Activated gamma-delta T cell treated with Interleukin-2 at 50 U/mL for 16 hours (primary cell): Measurements from ENCODE around the gene NOL8.
A peak's percentile ranks its signal among the peaks of the same experiment; 100 is the strongest.

Experiments
- DNase-seq: peaks from one replicate; pipeline ENCODE4 v3.0.0-alpha.2; 2020

The NOL8 gene

DNA sequence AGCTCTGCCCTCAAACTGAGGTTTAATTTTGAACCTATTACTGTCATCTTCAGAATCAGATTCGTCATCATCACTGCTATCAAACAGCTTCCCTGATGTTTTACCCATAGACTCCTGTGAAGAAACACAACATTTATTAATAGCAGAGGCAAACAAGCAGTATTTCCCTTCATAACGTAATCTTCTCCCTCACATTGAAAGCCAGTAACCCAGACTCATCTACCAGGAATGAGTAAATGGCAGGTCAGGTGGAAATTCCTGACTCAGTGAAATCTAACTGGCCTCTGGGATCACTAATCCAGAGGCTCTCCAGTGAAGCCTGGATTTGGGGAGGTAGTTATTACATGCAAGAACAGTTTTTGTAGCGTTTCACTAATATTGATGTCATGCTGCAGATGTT, 14.6 kb downstream of the NOL8 start:
- DNase-seq: no peak

DNA sequence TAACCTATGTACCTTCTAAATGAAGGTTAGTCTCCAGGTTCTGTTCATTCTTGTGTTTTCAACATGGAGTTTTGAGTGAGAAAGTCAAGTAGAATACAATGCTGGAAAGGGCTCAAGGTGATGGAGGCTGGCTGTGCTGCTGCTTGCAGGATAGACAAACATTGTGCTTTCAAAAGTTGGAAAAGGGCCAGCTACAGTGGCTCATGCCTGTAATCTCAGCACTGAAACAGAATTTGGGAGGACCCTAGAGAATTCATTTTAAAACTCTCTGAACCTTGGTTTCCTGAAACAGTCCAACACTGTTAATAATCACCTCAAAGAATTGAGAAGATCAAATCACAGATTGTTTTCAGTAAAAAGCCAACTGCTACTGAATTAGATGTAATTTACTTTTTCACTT, 16.3 kb downstream of the NOL8 start:
- DNase-seq: no peak

GRCh38 chr9:92300936-92301335, 24.2 kb downstream of the NOL8 start:
- DNase-seq: no peak

- DNase-seq: no peak
Measured at GRCh38 chr9:92299116-92299515, 26.0 kb downstream of the NOL8 start.

- no peak for DNase-seq
Measured at GRCh38 chr9:92298036-92298435, 27.1 kb downstream of the NOL8 start.

DNA sequence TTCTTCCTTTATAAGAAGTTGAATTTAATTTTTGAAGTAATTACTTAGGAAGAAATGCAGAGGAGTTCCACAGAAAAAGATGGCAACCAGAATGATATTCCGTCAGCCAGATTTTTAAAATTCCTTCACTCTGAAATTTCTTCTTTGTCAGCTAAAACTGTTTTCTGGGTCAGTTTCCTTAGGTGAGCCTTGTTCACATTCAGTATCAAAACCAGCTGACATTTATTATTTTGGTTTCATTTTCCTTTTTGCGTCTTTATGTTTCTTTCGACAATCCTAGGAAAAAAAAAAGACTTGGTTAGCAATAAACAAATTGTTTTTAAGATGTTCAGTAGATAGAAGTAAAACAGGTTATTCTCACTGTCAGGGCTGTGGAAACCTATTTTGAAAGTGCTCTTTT, 27.5 kb downstream of the NOL8 start:
- no peak for DNase-seq

- DNase-seq: no peak
Measured at GRCh38 chr9:92295827-92296258, 29.3 kb downstream of the NOL8 start.

GRCh38 chr9:92295240-92295790, 29.8 kb downstream of the NOL8 start:
- DNase-seq: no peak

DNA sequence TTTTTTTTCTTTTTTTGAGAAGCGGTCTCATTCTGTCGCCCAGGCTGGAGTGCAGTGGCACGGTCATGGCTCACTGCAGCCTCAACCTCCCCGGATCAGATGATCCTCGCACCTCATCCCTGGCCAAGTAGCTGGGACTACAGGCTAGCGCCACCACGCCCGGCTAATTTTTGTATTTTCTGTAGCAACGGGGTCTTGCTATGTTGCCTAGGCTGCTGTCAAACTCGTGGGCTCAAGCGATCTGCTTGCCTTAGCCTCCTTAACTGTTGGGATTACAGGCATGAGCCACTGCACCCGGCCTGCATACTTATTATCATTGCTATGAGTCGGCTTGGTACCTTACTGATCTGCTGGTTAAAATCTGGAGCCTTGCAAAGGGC, 30.9 kb downstream of the NOL8 start:
- no peak for DNase-seq

GRCh38 chr9:92293452-92294296, 31.5 kb downstream of the NOL8 start, which contains the start of gene IARS1:
TSS of gene IARS1 (minus strand) at chr9:92293697. CDS start at chr9:92289419, 4,278 bp downstream.
- peak; percentile 99 for DNase-seq

DNA sequence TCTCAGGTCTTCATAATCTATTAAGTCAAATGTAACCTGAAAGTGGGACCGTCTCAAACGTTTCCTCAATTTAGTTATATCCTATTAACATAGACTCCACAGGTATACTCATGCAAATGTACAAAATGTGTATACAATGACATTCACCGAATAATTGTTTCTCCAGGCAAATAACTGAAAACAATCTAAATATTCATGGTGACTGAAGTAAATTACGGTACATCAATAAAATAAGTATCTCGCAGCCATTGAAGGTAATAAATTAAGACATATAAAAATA, 32.1 kb downstream of the NOL8 start:
- no peak for DNase-seq

- no peak for DNase-seq
Measured at GRCh38 chr9:92292338-92293074, 32.6 kb downstream of the NOL8 start.

- DNase-seq: no peak
Measured at GRCh38 chr9:92291577-92291976, 33.6 kb downstream of the NOL8 start.

GRCh38 chr9:92290785-92291429, 34.2 kb downstream of the NOL8 start:
- no peak for DNase-seq

DNA sequence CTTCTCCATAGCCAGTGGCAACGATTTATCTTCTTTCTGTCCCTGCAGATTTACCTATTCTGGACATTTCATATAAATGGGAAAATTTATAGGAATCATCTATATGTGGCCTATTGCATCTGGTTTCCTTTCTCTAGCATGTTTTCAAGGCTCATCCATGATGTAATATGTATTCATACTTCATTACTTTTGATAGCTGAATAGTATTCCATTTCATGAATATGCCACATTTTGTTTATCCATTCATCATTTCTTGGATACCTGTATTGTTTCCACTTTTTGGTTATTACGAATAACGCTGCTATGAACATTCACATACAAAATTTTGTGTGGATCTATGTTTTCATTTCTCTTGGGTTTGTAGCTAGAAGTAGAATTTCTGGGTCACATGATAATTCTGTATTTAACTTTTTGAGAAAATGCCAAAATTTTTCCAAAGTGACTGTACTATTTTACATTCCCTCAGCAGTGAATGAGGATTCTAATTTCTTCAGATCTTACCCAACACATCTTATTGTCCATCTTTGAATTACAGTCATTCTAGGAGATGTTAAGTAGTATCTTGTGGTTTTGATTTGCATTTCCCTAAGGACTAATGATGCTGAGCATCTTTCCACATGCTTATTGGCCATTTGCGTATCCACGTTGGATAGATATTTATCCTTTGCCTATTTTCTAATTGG, 35.3 kb downstream of the NOL8 start:
- no peak for DNase-seq

DNA sequence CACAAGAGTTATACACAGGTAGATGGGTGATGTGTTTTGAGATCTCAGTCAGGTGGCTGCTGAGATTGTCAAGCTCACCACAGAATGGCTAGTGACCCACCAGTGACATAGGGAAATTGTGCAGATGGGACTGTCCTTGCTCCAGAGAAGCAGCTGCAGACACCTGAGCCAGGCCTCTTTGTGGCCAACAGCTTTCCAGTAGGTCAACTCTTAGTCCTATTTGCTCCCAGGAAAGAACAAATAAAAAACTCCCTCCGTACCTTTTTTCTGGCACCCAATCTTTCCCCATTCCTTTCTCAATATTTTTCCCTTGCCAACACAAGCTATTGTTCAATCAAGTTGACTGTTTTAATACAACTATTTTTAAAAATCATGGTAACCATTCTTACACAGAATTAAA, 45.8 kb downstream of the NOL8 start:
- no peak for DNase-seq

- no peak for DNase-seq
Measured at GRCh38 chr9:92278110-92278509, 47.0 kb downstream of the NOL8 start.

DNA sequence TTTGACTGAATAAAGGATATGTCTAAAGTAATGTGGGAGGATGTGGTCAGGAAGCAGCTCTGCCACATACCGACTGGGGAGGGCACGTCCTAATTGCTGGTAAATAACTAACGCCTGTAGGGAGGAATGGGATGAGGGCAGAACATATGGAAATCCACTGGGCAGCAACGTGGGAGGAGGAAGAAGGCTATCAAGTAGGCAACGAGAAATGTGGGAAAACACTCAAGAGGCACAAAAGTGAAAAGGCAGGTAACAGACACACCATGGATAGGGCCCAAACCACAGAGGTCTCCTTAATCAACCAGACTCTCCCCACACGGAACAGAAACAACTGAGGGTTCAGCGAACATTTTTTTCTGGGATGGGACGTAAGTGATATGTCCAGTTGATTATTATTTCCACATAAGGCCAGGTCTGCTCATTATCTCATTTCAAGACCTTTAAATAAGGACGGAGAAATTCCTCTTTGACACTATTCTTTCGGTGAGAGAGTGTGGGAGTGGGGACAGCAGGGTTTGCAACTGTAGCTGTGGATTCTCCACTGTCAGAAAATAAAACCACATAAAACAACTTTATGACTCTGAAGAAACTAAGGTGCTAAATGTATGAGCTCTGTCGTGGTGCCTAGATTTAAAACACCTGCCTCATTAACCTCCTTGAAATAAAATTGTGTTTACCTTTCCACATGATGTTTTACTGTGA, 48.7 kb downstream of the NOL8 start:
- no peak for DNase-seq

- DNase-seq: no peak
Measured at GRCh38 chr9:92275541-92275940, 49.6 kb downstream of the NOL8 start.

GRCh38 chr9:92270511-92270910, 54.6 kb downstream of the NOL8 start:
- no peak for DNase-seq

- DNase-seq: no peak
Measured at GRCh38 chr9:92266486-92266885, 58.7 kb downstream of the NOL8 start.

DNA sequence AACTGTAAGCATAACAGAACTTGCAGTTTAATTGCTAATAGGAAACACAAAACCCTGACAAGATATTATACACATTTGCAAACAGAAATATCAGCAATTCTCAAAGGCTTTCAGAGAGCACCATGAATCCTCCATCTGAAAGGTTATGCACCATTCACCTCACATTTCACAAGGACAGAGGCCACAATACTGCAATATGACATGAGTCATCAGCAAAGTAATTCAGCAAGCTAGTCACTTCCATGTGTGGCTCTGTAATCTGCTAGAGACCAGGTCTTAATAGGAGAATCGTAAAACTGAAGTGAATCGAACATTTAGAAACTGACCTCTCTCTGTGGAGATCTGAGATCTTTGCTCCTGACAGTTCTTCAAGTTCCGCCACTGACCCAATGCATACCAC, 60.0 kb downstream of the NOL8 start:
- no peak for DNase-seq
